CD4-positive, alpha-beta T cell treated with Interleukin-4 for 1 hour (primary cell): ENCODE data around the gene ADORA3.
"Not testable (repeated sequence)": the region's sequence is repeated elsewhere in the genome, so short reads cannot be mapped to it uniquely, and the experiment has no call there.

ENCODE experiments used
- DNase-seq, 2 donors: peaks; one replicate each; pipeline ENCODE4 v3.0.0-alpha.2; 2020 to 2022

ADORA3 gene

GRCh38 chr1:111503585-111504060, at the start of gene ADORA3, which contains the start of gene TMIGD3:
Gene ADORA3, minus strand, starts transcription at chr1:111503633. Its CDS starts 279 bp downstream, at chr1:111503354.
Gene TMIGD3, minus strand, starts transcription at chr1:111503633. Its CDS starts 279 bp downstream, at chr1:111503354.
- peak; percentile 34 to 41 for DNase-seq

DNA sequence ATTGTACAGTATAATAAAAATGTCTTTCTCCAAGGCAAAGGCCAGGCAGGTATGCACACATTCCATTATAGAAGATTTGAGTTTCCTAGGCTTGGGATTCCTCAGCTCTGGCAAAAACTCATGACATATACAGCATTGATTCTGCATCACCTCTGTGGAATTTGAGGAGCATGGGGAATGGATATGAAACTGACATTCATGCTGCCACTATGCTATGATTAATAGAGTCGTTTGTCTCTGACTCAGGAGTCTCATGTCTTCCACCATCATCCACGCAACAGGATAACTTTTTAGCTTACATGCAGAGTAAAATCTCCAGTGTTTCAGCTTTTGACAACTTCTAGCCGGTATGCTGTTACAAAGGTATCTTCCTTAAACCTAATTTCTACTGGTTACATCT, 49.8 kb upstream of the ADORA3 start:
- no peak for DNase-seq

GRCh38 chr1:111552587-111552986, 49.2 kb upstream of the ADORA3 start:
- no peak for DNase-seq

GRCh38 chr1:111551623-111552411, 48.4 kb upstream of the ADORA3 start:
- no peak for DNase-seq

GRCh38 chr1:111547786-111548185, 44.4 kb upstream of the ADORA3 start:
- not testable (repeated sequence) for DNase-seq

GRCh38 chr1:111542187-111542586, 38.8 kb upstream of the ADORA3 start:
- no peak for DNase-seq

GRCh38 chr1:111541721-111542120, 38.3 kb upstream of the ADORA3 start:
- no peak for DNase-seq

- no peak for DNase-seq
Observed at GRCh38 chr1:111540928-111541327, 37.5 kb upstream of the ADORA3 start.

DNA sequence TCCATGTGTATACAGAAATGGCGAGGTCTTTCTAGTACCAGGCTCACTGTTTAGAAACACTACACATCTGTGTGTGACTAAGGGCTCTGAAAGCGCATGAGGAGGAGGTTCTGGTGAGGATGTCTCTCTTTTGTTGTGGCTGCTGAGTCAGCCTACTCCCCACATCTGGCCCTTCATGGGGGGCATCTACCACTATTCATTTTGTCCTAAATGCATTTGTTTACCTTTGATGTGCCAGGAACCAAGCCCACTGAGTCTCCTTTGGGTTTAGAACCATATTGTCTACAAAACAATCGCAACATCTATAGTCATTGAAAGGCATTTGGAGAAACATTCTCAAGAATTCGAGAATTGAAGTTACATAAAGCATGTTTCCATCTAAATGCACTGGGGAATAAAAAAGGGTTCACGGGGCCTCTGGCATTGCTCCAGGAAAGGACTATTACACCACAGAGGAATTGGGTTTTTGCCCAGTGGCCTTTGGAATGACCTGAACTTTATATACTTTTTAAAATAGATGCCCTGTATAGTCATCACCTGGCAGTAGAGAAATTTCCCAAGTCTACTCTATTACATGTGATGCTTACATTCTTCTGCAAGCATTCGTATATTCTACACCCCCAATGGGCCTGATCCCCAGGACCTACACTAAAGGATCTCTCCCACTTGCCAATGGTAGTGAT, 35.1 kb upstream of the ADORA3 start:
- no peak for DNase-seq

GRCh38 chr1:111535256-111536191, 32.1 kb upstream of the ADORA3 start:
- no peak for DNase-seq

DNA sequence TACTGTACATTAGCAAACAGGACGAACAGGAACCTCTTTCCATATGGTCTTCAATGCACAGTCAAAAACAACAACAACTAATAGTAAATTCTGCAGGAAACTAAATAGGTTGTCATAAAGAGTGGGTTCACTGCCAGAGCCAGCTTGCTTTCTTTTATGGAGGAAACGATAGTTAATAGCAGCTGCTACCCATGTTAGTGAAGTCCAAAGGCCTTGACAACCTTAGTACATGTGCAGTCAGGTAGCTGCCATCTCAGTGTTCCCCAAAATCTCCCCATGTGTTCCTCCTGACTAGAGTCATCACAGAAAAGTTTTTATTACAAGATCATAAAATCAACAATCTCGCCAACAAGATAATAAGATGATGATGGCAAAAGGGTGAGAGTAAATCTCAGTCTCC, 16.6 kb upstream of the ADORA3 start:
- DNase-seq = no peak

DNA sequence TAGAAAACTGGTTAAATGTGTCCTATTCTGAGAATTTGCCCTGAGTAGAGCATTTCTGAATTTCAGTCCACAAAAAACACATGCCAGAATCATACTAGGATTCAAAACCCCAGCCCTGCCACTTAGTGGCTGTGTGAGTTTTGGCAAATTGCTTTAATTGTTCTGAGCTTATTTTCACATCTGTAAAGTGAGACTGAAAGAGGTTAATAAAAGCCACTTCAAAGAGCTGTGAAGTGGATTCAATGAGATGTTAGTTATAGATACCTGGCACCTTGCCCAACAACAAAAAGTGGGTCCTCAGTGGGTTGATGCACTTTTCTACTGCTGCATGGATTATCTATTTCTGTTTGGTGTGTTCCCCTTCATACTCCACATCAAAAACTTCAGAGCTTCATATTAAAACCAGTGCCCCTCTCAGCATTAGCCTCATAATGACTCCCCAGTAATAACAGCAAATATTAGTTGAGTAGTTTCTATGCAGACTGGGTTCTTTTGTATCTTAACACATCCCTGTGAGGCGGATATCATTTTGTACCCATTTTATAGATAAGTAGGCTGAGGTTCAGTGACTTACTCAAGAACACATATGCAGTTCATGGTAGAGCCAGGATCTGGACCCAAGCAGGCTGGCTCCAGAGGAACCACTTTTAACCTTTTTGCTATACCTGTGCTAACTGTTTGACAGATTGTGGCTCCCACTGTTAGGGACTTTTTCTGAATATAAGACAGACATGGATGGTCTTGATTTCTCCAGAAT, 14.2 kb upstream of the ADORA3 start:
- peak in 1 of 2 donors; percentile 54 for DNase-seq

DNA sequence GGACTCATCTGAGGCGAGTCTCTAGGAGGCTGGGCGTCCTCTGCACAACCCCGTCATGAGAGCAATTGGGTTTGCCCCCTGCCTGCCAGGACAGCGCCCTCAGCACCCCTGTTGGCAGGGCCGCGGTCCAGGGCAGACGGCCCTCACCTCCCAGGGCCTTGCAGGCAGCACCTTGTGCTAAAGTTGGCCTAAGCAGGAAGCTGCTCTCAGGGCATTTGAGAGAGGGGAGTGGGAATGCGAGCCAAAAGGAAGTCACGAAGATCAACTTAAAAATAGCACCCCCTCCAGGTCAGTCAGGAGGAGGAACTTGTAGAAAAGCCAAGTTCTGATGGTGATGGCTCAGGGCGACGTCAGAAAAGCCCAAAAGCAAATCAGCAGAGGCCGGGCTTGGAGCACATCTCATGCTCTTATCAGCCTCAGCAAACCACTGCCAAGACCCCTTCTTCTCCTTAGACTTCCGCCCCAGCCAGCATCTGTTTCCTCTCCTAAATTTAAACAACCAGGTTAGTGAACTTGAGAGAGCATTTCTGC, 12.6 kb upstream of the ADORA3 start:
- peak; percentile 47 to 69 for DNase-seq

GRCh38 chr1:111515291-111516004, 12.0 kb upstream of the ADORA3 start:
- DNase-seq = peak in 1 of 2 donors; percentile 26

DNA sequence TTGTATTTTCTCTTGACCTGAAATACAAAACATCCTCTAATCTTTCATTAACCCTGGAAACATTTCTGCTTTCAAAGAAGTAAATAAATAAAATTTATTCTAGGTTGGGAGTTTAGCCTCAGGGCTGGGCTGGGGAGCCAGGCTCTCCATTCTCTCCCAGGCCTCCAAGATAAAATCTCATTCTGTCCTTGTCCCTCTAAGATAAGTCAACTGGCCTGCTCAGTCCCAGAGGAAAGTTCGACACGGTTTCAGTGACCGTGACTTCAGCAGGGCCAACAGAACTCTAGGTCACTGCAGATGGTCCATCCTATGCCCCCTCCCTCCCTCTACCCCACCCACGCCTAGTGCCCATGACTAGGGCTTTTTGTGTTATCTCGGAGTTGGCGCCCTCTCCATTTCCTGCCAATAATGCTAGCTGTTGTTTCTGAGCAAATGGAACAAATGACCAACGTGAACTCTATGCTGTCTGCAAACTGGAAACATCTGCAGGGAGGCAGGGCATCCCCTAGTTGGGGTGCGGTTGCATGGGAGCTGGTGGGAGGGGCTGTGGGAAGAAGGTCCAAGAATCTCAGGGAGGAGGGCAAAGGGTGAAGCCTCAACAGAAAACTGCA, 10.1 kb upstream of the ADORA3 start:
- no peak for DNase-seq

DNA sequence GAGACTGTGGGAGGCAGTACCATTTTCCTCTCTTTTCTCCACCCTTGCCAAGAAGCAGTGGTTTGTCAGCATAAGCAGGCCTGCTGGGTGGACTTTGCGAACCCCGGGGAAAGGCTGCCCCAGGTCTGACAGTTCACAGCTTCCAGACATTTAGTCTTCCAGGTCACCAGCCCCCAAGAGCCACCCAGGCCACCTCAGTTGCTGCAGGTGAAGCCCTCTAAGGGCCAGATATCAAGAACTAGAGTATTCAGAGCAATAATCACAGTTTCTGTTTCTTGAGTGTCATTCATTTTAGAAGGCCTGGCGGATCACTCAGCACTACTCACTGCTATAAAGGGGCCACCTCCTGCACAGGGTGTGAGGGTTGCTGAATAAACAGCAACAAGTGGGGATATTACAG, 9.5 kb upstream of the ADORA3 start:
- no peak for DNase-seq

DNA sequence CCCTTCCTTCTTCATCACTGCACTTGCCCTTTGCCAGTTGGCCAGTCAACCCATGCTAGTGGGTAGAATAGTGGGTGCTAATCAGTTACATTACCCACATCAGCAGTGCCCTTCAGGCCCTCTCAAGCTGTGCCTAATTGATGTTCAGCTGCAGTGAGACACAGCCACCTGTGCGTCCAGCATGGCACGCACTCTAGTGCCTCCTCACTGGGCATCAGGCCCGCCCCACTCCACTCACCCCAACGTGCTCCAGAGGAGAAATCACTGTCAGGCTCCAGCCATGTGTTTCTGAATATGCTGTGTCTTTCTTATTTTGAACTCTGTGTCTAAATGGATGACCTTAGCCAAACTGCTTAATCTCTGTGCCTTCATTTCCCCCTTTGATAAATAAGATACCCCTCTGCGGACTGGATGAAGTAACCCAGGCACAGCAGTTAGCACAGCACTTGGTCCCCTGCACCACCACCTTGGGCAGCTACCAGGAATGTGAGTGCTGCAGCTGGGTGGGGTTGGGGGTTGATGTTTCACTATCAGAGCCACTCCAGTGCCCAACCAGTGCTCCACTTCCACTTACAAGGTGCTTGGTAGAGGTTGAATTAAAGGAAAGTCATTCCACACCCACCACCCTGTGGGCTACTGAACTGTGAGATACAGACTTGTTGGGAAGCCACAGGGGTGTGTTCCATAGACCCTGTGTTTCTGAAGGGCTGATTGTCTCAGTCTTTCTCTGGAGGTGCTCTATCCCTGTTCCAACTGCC, 8.9 kb upstream of the ADORA3 start:
- no peak for DNase-seq

DNA sequence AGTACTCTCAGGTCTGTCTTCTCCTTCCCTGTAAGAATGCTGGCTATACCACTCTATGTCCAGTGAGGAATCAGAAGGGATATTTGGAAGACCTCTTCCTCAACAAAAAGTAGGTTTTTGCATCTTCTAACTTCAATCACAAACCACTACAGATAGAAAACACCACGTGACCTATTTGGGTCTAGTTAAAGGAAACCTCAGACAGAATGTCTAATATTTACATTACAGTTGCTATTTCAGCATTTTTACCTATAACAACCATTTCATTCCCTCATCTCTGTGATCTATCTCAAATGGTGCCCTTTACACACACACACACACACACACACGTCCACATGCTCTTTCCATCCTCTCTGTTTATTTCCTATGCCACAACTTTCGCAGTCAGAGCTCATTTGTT, 7.9 kb upstream of the ADORA3 start:
- DNase-seq = peak in 1 of 2 donors; percentile 49

DNA sequence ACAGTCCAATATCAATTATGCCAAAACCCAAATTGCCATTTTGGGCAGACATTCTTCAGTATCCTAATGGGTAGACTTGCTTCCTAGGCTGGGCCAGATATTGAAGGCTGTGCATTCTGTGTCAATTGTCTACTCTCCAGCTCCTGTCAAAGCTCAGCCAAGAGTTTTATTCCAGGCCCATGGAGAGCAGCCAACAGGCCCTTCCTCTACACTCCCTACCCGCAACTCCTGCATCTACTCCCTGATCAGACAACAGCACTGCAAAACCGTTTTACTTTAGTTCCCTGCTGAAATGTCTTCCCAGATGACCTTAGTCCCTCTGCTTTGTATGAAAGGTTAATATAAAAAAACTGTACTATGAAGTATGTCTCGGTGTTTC, 6.6 kb upstream of the ADORA3 start:
- no peak for DNase-seq
